Measurements from ENCODE around the gene HECW1.

DNA sequence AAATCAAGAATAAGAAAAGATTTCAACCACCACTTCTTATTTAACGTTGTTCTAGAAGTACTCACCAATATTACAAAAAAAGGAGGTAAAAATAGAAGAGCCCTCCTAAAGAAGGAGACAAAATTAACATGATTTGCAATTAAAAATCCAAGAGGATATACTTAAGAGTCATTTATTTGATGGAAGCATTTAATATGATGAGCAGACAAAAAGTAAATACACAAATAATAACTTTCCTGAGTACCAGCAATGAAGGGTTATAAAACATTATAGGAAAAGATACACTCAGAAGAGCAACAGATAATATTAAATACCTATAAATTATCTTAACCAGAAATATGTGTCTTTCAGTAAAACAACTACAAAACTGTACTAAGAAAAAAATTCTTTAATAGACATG lies 363.5 kb downstream of the HECW1 start:
- TF ChIP-seq, protein P1, sequence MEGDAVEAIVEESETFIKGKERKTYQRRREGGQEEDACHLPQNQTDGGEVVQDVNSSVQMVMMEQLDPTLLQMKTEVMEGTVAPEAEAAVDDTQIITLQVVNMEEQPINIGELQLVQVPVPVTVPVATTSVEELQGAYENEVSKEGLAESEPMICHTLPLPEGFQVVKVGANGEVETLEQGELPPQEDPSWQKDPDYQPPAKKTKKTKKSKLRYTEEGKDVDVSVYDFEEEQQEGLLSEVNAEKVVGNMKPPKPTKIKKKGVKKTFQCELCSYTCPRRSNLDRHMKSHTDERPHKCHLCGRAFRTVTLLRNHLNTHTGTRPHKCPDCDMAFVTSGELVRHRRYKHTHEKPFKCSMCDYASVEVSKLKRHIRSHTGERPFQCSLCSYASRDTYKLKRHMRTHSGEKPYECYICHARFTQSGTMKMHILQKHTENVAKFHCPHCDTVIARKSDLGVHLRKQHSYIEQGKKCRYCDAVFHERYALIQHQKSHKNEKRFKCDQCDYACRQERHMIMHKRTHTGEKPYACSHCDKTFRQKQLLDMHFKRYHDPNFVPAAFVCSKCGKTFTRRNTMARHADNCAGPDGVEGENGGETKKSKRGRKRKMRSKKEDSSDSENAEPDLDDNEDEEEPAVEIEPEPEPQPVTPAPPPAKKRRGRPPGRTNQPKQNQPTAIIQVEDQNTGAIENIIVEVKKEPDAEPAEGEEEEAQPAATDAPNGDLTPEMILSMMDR (optimal IDR thresholded peaks at IDR 0.05 in 1 of 3, IDR thresholded peaks at IDR 0.05 in 1 of 3, conservative IDR thresholded peaks at IDR 0.05 in 1 of 3; ENCODE audit: extremely low read depth in 1 of 3, insufficient read depth in 2 of 3, low read length in 3 of 3): no peak
- TF ChIP-seq EZH2 (IDR thresholded peaks at IDR 0.05; ENCODE audit: low read length): no peak

Measured in keratinocyte (primary cell).